ENCODE data around the gene VAV3. TPM values are rescaled to one million over a fixed set of nuclear protein-coding genes. Genes with fewer than 3 reads are reported as not detected.

The VAV3 gene
- total RNA-seq, 1 experiment from 2014 or later = not detected

- POLR2A ChIA-PET = no interaction called here
- RAD21 ChIA-PET (ENCODE audit: low non-redundant PET in 1 of 2, low total read pairs in 2 of 2, uncharacterized antibody in 2 of 2, unreplicated experiment in 2 of 2) = no interaction called here
These were observed 364.3 kb downstream of the VAV3 start for GRCh38 chr1:107600607-107601160.

More at GRCh38 chr1:107600607-107601160, 364.3 kb downstream of the VAV3 start:
- no peak for ATAC-seq
- Histone ChIP-seq H2AFZ (ENCODE audit: low read depth, low read length, poor library complexity, severe bottlenecking) (no peak overlapping the region), H3K36me3 (ENCODE audit: control insufficient read depth in 1 of 2, insufficient read depth in 2 of 2, low read length in 2 of 2) (no peaks in the 10 kb centered on the region), H3K4me3 (replicated peaks in 1 of 2; ENCODE audit: low read depth in 1 of 2, low read length in 2 of 2) (no peak overlapping the region), H3K27me3 (ENCODE audit: insufficient read depth, low read length) (no peaks in the 10 kb centered on the region), H3K27ac (ENCODE audit: low read depth, low read length) (no peak overlapping the region), H3K9me2 (ENCODE audit: insufficient read depth) (no peaks in the 10 kb centered on the region), H4K20me1 (ENCODE audit: insufficient read depth) (no peaks in the 10 kb centered on the region), H3K9ac (ENCODE audit: low read length) (no peak overlapping the region), H3K9me3 (ENCODE audit: control insufficient read depth in 1 of 2, insufficient read depth in 1 of 2, low read depth in 1 of 2, low read length in 2 of 2) (peaks cover 0 to 6% of the 10 kb centered on the region in 2 experiments; a peak in 2 of 4 replicates), H3K4me2 (ENCODE audit: low read length) (no peak overlapping the region), H3K4me1 (ENCODE audit: control insufficient read depth in 1 of 2, insufficient read depth in 2 of 2, low read length in 2 of 2) (no peaks in the 10 kb centered on the region), H3K79me2 (ENCODE audit: insufficient read depth, low read length) (no peaks in the 10 kb centered on the region)
- DNase-seq (ENCODE audit: low read depth, low spot score) = no peak
- BruUV-seq (replicated peaks) = no TSS peak
- intact Hi-C loops (cut with micrococcal nuclease) = no loop called here
- CTCF ChIA-PET = no interaction called here
- TF ChIP-seq CBX3 (IDR thresholded peaks at IDR 0.05; ENCODE audit: low read depth) = no peak
- no peak for TF ChIP-seq ZBTB33 (IDR thresholded peaks at IDR 0.05; ENCODE audit: extremely low read depth, insufficient replicate concordance, low read length)
- no peak for TF ChIP-seq ZNF274 (IDR thresholded peaks at IDR 0.05; ENCODE audit: low read depth, low read length)
- no peak for TF ChIP-seq SIN3A (IDR thresholded peaks at IDR 0.05; ENCODE audit: low read depth)
- TF ChIP-seq JUND (IDR thresholded peaks at IDR 0.05) = no peak
- no peak for TF ChIP-seq FOSL1 (IDR thresholded peaks at IDR 0.05; ENCODE audit: low read depth)
- TF ChIP-seq RAD21 (IDR thresholded peaks at IDR 0.05; ENCODE audit: low read depth) = no peak
- TF ChIP-seq ELF1 (IDR thresholded peaks at IDR 0.05; ENCODE audit: borderline replicate concordance, low read depth) = no peak
- no peak for TF ChIP-seq ATF3 (IDR thresholded peaks at IDR 0.05)
- no peak for TF ChIP-seq ZFX (IDR thresholded peaks at IDR 0.05)
- TF ChIP-seq POLR2A (IDR thresholded peaks at IDR 0.05; ENCODE audit: borderline replicate concordance, extremely low read depth, insufficient read depth, insufficient read length) = no peak
- TF ChIP-seq TCF7L2 (IDR thresholded peaks at IDR 0.05; ENCODE audit: borderline replicate concordance, extremely low read depth, insufficient read depth, insufficient read length) = no peak
- no peak for TF ChIP-seq CTCF (IDR thresholded peaks at IDR 0.05 in 2 of 3, conservative IDR thresholded peaks at IDR 0.05 in 1 of 3; ENCODE audit: borderline replicate concordance in 1 of 3, insufficient read depth in 1 of 3, low read depth in 2 of 3, low read length in 2 of 3)
- no peak for TF ChIP-seq EZH2 (IDR thresholded peaks at IDR 0.05)
